HG02852 (cell line): ENCODE data around the gene ZDHHC14.
"Not testable (repeated sequence)": the region's sequence is repeated elsewhere in the genome, so short reads cannot be mapped to it uniquely, and the experiment has no call there.

Experiments
- ATAC-seq: cut with Tn5 transposase; IDR thresholded peaks from one replicate; pipeline ENCODE4 v1.9.1; 2021; ENCODE audit warnings: mild to moderate bottlenecking, moderate library complexity; ENCODE audit not compliant: unreplicated experiment

The ZDHHC14 gene

GRCh38 chr6:157380779-157381561, at the start of gene ZDHHC14:
Gene ZDHHC14, plus strand, starts transcription at chr6:157381190.
- peak; percentile 79 for ATAC-seq

- no peak for ATAC-seq
Observed at GRCh38 chr6:157332813-157333212, 48.2 kb upstream of the ZDHHC14 start.

GRCh38 chr6:157333537-157333936, 47.5 kb upstream of the ZDHHC14 start:
- no peak for ATAC-seq

GRCh38 chr6:157333956-157334355, 47.0 kb upstream of the ZDHHC14 start:
- ATAC-seq = no peak

- ATAC-seq = no peak
Observed at GRCh38 chr6:157335829-157336228, 45.2 kb upstream of the ZDHHC14 start.

GRCh38 chr6:157337276-157337675, 43.7 kb upstream of the ZDHHC14 start:
- ATAC-seq = not testable (repeated sequence)

GRCh38 chr6:157337751-157338150, 43.2 kb upstream of the ZDHHC14 start:
- ATAC-seq = no peak

GRCh38 chr6:157339432-157339831, 41.6 kb upstream of the ZDHHC14 start:
- no peak for ATAC-seq

GRCh38 chr6:157343732-157344131, 37.3 kb upstream of the ZDHHC14 start:
- ATAC-seq = no peak

GRCh38 chr6:157346373-157346772, 34.6 kb upstream of the ZDHHC14 start:
- no peak for ATAC-seq

GRCh38 chr6:157358287-157358686, 22.7 kb upstream of the ZDHHC14 start:
- ATAC-seq = no peak

- no peak for ATAC-seq
Observed at GRCh38 chr6:157361886-157362285, 19.1 kb upstream of the ZDHHC14 start.

GRCh38 chr6:157364705-157365104, 16.3 kb upstream of the ZDHHC14 start:
- ATAC-seq = no peak

GRCh38 chr6:157366648-157367047, 14.3 kb upstream of the ZDHHC14 start:
- ATAC-seq = no peak

GRCh38 chr6:157368359-157369049, 12.5 kb upstream of the ZDHHC14 start:
- no peak for ATAC-seq

- no peak for ATAC-seq
Observed at GRCh38 chr6:157370755-157371154, 10.2 kb upstream of the ZDHHC14 start.

GRCh38 chr6:157372501-157373280, 8.3 kb upstream of the ZDHHC14 start:
- no peak for ATAC-seq

- ATAC-seq = no peak
Observed at GRCh38 chr6:157374889-157375443, 6.0 kb upstream of the ZDHHC14 start.

GRCh38 chr6:157376241-157376640, 4.7 kb upstream of the ZDHHC14 start:
- ATAC-seq = no peak

GRCh38 chr6:157376706-157377230, 4.2 kb upstream of the ZDHHC14 start:
- no peak for ATAC-seq
